HPDE6-E6E7 (cell line): ENCODE data around the gene SRPK3.

Source experiments
- DNase-seq: peaks from one replicate; pipeline ENCODE4 v3.0.0; 2011; ENCODE audit warnings: missing footprints; ENCODE audit errors: extremely low spot score

SRPK3 gene

DNA sequence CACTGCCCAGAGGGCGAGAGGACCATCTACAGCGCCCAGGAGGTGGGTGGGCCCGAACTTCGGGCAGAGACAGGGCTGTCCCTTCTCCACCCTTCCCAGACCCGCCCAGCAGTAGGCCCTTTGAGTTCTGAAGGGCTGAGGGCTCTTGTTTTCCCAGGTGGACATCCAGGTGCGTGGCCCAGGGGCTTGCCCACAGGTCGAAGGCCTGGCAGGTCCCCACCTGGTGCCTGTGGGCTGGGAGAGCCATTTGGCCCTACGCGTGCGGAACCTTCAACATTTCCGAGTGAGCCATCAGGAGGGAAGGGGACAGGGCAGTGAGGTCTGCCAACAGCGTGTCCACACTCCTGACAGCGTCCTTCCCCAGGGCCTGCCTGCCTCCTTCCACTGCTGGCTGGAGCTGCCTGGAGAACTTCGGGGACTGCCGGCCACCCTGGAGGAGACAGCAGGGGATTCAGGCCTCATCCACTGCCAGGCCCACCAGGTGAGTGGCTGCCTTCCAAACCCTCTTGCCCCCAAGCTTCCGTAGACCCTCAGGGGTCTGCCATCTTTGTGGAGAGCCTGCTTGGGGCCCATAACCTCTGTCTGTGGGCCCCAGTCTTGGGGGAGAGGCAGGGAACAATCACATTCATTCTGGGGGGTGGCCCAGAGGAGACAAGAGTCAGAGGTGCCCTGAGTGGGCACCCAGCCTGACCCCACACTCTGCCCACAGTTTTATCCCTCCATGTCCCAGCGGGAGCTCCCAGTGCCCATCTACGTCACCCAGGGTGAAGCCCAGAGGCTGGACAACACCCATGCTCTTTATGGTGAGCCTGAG, 10.0 kb upstream of the SRPK3 start:
- no peak for DNase-seq

DNA sequence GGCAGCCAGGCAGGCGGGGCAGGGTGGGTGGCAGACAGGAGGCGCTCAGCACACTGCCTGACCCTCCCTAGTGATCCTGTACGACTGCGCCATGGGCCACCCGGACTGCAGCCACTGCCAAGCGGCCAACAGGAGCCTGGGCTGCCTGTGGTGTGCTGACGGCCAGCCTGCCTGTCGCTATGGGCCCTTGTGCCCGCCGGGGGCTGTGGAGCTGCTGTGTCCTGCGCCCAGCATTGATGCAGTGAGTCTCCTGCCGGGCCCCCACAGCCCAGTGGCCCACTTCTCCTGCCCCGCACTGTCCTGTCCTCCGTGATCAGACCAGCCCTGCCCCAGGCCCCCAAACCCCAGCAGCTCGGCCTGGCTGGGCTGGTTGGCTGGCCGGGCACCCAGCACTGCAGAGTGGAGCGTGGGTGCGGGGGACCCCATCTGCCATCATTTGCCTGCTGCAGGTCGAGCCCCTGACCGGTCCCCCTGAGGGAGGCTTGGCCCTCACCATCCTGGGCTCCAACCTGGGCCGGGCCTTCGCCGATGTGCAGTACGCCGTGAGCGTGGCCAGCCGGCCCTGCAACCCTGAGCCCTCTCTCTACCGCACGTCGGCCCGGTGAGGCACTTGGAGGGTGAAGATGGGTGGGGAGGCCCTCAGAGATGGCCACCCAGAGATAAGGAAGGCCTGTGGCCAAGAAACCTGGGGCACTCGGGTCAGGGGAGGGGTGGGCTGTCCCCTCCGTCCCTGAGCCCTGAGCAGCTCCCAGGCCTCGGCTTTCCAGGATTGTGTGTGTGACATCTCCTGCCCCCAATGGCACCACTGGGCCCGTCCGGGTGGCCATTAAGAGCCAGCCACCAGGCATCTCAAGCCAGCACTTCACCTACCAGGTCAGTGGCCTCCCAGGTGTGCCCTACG, 9.2 kb upstream of the SRPK3 start:
- DNase-seq = no peak

DNA sequence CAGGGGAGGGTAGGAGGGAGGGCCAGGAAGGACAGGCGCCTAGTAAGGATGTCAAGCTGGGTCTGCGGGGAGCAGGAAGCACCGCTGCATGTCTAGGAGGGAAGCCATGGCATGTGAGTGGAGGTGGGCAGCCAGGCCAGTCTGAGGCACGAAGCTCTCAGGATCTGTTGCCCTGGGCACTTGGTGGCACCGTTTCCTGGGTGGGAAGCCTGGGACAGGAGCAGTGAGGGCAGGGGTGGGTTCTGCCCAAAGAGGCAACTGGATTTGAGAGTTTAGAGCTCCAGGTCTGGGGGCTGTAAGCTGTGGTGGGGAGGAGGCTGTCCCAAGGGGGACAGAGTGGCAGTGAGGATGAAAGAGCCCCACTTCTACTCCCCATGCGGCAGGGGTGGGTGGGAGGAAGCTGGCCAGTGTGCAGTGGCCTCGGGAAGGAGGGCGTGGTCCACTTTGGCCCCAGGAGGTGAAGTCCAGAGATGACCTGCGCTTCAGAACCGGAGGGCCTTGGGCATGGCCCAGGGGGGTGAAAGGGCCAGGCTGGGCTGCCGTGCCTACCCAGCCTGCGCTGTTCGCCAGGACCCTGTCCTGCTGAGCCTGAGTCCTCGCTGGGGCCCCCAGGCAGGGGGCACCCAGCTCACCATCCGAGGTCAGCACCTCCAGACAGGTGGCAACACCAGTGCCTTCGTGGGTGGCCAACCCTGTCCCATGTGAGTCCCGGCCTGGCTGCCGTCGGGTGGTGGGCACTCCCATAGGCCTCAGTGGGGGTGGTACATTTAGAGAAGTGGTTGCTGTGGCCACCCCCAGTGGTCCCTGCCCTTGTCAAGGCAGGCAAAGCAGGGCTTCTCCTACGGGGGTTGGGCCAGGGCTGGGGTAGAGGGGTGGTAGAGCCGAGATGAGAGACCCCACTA, 8.3 kb upstream of the SRPK3 start:
- no peak for DNase-seq

DNA sequence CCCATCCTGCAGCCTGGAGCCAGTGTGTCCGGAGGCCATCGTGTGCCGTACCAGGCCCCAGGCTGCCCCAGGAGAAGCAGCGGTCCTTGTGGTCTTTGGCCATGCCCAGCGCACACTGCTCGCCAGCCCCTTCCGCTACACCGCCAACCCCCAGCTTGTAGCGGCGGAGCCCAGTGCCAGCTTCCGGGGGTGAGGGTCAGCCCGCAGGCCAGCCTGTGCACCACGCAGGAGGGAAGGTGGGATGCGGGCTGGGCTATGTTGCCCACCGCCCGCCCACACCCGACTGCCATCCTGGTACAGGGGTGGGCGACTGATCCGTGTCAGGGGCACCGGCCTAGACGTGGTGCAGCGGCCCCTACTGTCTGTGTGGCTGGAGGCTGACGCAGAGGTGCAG, 7.6 kb upstream of the SRPK3 start:
- DNase-seq = no peak

DNA sequence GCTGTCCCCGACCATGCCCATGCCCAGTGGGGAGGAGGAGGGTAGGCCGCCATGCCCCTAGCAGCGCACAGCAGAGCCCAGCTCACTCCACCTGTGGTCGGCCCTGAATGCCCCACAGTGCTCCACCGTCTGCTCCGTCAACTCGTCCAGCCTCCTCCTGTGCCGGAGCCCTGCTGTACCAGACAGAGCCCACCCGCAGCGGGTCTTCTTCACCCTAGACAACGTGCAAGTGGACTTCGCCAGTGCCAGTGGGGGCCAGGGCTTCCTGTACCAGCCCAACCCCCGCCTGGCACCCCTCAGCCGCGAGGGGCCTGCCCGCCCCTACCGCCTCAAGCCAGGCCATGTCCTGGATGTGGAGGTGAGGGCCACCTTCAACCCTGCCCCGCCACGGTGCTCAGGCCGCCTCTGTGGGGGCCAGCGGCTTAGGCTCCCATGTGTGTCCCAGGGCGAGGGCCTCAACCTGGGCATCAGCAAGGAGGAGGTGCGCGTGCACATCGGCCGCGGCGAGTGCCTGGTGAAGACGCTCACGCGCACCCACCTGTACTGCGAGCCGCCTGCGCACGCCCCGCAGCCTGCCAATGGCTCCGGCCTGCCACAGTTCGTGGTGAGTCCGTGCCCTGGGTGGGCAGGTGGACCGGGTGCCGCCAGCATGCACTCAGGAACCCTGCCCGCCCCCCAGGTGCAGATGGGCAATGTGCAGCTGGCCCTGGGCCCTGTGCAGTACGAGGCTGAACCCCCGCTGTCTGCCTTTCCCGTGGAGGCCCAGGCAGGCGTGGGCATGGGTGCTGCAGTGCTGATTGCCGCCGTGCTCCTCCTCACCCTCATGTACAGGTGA, 6.9 kb upstream of the SRPK3 start:
- no peak for DNase-seq

DNA sequence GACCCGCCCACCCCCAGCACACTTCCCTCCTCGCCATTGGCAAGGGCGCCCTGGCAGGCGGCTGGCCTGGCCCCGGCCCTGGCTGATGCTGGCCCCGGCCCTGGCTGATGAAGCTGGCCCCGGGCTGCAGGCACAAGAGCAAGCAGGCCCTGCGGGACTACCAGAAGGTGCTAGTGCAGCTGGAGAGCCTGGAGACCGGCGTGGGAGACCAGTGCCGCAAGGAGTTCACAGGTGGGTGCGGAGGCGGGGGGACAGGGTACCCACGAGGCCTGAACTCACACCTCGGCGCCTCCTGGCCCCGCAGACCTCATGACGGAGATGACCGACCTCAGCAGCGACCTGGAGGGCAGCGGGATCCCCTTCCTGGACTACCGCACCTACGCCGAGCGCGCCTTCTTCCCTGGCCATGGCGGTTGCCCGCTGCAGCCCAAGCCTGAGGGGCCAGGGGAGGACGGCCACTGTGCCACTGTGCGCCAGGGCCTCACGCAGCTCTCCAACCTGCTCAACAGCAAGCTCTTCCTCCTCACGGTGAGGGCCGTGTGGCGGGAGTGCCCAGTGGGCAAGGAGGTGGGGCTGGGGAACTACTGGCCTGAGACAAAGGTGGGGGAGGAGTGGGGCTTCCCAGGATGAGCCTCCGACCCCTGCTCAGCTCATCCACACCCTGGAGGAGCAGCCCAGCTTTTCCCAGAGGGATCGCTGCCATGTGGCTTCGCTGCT, 6.1 kb upstream of the SRPK3 start:
- no peak for DNase-seq

DNA sequence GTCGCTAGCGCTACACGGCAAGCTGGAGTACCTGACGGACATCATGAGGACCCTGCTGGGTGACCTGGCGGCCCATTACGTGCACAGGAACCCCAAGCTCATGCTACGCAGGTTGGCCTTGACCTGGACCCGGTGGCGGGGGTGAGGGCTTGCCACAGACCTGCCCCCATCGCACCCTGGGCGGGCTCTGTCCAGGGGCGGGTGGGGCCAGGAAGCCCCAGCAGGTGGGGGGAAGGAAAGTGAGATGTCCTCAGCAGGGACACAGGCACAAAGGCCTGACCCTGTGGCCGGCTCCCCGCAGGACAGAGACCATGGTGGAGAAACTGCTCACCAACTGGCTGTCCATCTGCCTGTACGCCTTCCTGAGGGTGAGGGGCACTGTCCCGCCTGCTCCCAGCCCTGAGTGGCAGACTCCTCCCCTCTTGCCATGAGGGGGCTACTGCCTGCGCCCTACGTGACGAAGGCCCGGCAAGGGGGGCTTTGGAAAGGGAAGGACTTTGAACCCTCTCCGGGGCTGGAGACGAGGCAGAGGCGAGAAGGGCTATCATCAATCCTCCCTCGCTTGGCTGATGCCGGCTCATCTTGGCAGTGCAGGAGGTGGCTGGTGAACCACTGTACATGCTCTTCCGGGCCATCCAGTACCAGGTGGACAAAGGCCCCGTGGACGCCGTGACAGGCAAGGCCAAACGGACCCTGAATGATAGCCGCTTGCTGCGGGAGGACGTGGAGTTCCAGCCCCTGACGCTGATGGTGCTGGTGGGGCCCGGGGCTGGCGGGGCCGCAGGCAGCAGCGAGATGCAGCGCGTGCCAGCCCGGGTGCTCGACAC, 5.3 kb upstream of the SRPK3 start:
- no peak for DNase-seq

DNA sequence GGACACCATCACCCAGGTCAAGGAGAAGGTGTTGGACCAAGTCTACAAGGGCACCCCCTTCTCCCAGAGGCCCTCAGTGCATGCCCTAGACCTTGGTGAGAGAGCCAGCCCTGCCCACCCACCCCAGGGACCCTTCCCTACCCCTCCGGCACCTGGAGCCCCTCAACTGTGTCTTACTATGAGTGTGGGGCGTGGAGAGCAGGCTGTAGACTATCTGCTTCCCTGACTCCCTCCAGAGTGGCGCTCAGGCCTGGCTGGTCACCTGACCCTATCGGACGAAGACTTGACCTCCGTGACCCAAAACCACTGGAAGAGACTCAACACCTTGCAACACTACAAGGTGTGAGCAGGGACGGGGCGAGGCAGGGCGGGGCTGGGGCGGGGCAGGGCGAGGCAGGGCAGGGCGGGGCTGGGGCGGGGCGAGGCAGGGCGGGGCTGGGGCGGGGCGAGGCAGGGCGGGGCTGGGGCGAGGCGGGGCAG, 4.7 kb upstream of the SRPK3 start:
- DNase-seq = no peak

DNA sequence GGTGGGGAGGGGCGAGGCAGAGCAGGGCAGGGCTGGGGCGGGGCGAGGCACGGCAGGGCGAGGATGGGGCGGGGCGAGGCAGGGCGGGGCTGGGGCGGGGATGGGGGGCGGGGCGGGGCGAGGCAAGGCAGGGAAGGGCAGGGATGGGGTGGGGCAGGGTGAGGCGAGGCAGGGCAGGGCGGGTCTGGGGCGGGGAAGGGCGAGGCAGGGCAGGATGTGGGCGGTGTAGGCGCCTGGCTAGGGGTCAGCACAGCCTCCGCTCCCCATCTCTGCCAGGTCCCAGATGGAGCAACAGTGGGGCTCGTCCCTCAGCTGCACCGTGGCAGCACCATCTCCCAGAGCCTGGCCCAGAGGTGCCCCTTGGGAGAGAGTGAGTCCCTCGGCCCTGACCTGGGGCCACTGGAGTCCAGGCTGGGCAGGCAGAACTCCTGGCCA, 4.2 kb upstream of the SRPK3 start:
- DNase-seq = no peak

DNA sequence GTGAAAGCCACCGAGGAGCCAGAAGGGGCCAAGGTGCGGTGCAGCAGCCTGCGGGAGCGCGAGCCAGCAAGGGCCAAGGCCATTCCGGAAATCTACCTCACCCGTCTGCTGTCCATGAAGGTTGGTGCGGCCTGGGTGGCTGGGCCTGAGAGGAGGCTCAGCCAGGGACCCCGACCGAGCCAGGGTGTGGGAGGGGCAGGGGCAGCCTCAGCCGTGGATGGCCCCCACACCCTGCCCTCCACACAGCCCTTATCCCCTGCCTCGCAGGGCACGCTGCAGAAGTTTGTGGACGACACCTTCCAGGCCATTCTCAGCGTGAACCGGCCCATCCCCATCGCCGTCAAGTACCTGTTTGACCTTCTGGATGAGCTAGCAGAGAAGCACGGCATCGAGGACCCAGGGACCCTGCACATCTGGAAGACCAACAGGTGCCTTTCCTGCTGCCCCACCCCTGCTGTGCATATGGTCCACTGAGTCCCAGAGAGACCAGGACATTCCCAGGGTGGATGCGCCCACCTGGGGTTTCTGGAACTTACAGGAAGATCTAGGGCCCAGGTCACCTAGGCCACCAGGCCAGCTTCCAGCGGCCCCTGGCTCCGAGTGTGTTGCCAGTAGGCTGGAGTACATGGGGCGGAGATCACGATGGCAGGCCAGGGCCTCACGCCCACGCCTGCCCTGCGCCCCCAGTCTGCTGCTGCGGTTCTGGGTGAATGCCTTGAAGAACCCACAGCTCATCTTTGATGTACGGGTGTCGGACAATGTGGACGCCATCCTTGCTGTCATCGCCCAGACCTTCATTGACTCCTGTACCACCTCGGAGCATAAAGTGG, 3.4 kb upstream of the SRPK3 start:
- no peak for DNase-seq

DNA sequence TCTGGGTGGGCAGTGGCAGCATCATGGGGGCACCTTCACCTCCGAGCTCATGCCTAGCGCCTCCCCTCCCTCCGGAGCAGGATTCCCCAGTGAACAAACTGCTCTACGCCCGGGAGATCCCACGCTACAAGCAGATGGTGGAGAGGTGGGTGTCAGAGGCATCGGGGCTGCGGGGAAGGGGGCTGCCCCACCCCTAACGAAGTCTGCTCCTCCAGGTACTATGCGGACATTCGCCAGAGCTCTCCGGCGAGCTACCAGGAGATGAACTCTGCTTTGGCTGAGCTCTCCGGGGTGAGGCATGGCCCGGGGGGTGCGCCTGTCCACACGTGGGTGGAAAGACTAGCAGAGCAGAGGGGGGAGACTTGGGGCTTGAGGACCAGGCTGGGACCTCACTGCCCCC, 2.7 kb upstream of the SRPK3 start:
- DNase-seq = no peak

DNA sequence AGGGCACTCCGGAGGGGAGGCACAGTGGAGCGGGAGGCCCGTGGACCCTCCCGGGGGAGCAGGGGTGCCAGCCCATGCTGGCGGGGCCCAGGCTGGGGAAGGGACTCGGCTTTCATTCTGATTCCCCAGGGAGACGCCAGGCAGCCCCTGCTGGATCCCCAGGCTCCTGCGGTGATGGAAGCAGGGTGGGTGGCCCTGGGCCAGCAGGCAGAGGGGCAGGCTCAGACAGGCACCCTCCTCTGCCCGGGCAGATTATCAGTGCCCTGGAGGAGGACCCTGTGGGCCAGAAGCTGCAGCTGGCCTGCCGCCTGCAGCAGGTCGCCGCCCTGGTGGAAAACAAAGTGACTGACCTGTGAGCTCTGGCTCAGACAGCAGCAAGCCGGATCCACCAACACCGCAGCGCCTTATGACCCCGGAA, 2.1 kb upstream of the SRPK3 start:
- peak; percentile 56 for DNase-seq

DNA sequence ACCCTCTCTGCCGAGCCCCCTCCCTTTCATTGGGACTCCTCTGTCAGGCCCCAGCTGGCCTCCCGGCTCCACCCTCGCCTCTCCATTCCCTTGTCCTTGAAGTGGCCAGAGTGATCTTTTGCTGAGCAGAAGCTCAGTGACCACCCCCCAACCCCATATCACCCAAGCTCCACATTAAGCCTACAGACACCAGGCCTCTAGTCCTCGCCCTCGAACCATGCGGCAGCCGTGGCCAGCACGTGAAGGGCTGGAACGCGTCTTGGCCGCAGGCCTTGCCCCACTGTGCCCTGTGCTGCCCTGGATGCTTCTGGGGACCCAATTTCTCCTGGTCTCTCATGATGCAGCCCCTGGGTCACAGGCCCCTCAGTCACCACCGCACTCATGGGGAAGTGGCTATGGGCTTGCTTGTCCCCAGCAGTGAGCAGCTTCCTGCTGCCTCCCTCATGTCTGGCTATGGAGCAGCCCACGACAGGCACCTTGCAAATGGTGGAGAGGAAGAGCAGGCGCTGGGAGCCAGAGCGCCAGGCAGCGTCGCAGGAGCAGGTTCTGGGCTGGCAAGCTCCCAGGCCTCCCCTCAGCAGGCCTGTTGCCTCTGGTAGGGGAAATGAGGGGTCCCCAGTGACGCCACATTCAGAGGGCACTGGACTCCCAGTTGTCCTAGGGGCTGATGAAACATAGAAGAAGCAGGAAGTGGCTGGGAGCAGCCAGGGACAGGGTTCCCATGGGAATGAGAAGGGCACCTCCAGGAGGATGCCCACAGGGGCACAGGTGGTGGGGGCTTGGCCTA, 757 bp upstream of the SRPK3 start:
- no peak for DNase-seq

DNA sequence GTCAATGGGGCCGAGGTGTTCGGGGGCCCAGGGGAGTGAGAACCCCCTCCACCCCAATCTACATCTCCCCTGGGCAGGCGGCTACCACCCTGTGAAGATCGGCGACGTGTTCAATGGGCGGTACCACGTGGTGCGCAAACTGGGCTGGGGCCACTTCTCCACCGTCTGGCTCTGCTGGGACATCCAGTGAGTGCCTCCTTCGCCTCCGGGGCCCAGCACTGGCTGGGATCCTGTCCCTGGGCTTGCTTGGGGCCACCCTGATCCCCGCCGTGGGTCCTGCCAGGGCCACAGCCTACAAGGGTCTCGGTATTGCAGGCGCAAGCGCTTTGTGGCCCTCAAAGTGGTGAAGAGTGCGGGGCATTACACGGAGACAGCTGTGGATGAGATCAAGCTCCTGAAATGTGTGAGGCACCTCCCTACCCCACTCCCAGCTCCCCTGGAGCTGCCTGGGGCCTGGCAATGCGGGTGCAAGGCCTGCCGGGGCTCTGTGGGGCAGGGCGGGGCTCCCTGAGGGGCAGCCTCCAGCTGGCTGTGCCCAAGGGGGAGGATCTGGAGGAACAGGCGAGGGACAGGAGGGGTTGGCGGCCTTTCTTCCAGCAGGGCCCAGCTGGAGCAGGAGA, 697 bp downstream of the SRPK3 start:
- DNase-seq = no peak

DNA sequence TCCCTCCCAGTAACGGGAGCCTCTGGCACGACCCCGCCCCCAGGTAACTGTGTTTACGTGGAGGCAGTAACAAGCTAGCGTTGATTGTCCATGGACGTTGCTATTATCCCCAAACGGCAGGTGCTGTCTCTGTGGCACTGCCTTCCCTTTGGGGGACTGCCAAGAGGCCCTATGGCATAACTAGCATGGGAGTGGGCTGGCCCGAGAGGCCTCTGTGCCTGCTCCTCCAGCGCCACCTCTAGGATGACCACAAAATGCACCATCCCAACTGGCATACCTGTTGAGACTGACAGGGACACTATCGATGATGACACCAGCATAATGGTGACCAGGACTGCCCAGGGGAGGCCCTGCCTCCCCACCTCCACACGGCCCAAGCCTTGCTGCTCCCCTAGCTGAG, 1.5 kb downstream of the SRPK3 start:
- no peak for DNase-seq

DNA sequence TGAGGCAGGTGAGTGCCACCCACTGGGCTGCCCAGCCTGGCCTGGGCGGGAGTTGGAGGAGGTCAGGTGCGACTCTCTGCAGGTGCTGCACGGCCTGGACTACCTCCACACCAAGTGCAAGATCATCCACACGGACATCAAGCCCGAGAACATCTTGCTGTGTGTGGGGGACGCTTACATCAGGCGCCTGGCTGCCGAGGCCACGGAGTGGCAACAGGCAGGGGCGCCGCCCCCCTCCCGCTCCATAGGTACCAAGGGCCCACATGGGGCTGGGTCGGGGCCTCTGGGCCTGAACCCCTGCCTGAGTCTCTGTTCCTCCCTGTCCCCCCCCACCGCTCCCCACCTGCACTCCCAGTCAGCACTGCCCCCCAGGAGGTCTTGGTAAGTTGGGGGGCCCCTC, 2.0 kb downstream of the SRPK3 start:
- no peak for DNase-seq

DNA sequence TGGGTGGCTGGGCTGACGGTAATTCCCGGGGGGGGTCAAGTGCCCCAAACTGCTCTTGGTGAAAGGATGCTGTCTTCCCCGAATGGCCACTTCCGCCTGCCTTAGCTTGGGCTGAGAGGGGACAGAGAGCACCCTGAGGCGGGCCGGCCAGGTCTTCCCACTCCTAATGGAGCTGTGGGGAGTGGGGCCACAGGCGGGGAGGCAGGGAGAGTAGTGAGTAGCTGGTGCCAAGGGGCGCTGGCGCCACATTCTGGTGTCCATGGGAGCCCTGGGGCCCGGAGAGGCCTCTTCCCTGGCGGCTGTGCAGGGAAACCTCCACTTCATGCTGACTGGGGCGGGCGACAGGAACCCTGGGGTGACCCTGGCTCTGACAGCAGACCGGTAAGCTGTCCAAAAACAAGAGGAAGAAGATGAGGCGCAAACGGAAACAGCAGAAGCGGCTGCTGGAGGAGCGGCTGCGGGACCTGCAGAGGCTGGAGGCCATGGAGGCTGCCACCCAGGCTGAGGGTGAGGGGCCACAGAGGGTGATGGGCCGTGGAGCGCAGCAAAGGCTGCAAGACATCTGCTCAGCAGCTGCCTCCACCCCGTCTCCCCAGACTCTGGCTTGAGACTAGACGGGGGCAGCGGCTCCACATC, 2.7 kb downstream of the SRPK3 start:
- DNase-seq = no peak
